Stimulated activated CD4-positive, alpha-beta T cell treated with anti-CD3 and anti-CD28 coated beads, TNF-alpha, amount 100 ng/mL, for 4 hours (primary cell): ENCODE results near the gene TGFB1.
"Not testable (repeated sequence)": the region's sequence is repeated elsewhere in the genome, so short reads cannot be mapped to it uniquely, and the experiment has no call there.

ENCODE experiments used
- DNase-seq, 3 experiments: peaks; one replicate each; pipeline ENCODE4 v3.0.0-alpha.2; 2020; ENCODE audit warnings: low read depth in 3 of 3

TGFB1 gene

DNA sequence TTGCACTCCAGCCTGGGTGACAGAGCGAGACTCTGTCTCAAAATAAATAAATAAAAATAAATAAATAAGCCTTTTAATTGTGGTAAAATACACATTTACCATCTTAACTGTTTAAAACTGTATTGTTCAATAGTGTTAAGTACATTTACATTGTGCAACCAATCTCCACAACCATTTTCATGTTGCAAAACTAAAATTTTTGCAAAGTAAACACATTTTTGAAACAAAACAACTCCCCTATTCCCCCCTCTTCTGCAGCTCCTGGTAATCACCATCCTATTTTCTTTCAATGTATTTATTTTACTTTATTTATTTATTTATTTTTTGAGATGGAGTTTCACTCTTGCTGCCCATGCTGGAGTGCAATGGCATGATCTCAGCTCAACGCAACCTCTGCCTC, 16.0 kb upstream of the TGFB1 start:
- no peak for DNase-seq

DNA sequence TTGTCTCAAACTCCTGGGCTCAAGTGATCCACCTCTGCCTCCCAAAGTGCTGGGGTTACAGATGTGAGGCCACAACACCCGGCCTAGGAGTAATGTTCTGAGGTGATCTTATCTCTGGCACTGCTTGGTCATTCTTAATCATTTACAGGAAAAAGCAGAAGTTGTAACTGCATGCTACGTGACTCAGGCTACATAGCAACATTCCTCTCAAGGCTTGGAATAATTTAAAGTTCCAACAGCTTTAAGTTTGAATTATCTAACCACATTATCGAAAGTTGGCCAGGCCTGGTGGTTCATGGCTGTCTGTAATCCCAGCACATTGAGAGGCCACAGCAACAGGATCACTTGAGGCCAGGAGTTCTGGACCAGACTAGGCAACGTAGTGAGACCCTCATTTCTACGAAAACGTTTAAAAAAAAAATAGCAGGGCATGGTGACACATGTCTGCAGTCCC, 14.2 kb upstream of the TGFB1 start:
- DNase-seq, result no peak

DNA sequence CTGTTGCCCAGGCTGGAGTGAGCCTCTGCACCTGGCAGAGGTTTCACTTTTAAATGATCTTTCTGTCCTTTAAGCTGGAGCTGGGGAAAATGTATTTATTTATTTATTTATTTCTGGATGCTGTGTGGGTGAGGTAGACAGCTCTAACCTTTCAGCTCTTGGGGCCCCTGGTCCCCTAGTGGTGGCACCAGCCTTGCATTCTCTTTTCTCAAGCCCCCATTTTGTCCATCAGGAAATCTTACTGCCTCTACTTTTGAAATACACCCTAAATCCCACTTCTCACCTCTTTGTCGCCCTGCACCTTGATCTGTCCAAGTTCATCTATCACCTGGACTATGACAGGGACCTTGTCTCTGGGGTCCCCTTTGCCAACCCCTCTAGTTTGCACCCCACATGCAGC, 12.4 kb upstream of the TGFB1 start:
- DNase-seq, result no peak

GRCh38 chr19:41364524-41365391, 11.0 kb upstream of the TGFB1 start:
- DNase-seq, result no peak

- peak; percentile 93 to 97 (median 96) for DNase-seq
Measured at GRCh38 chr19:41363753-41364523, 10.2 kb upstream of the TGFB1 start, which contains the start of gene B9D2. Gene B9D2, minus strand, starts transcription at chr19:41364149. Its CDS starts 630 bp downstream, at chr19:41363519.

- DNase-seq, result no peak
Measured at GRCh38 chr19:41363371-41363752, 9.6 kb upstream of the TGFB1 start.

- no peak for DNase-seq
Measured at GRCh38 chr19:41362143-41362847, 8.6 kb upstream of the TGFB1 start.

GRCh38 chr19:41359741-41360140, 6.0 kb upstream of the TGFB1 start:
- no peak for DNase-seq

- no peak for DNase-seq
Measured at GRCh38 chr19:41357746-41358145, 4.0 kb upstream of the TGFB1 start.

GRCh38 chr19:41356984-41357739, 3.4 kb upstream of the TGFB1 start:
- no peak for DNase-seq

DNA sequence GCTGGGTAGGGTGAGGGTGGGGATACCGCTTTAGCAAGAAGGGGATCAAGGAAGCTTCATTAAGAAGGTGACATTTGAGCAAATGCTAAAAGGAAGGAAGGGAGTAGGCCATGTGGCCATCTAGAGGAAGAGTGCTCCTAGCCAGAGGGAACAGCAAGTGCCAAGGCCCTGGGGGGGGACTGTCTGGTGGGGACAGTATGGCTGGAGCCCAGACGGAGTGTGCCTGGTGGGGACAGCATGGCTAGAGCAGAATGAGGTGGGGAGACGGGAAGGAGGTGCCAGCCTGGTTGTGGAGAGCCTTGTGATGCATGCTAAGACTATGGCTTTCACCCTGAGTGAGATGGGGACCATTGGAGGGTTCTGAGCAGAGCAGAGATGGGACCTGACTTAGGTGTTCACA, 2.1 kb upstream of the TGFB1 start:
- no peak for DNase-seq

GRCh38 chr19:41355035-41355434, 1.3 kb upstream of the TGFB1 start:
- DNase-seq, result no peak

DNA sequence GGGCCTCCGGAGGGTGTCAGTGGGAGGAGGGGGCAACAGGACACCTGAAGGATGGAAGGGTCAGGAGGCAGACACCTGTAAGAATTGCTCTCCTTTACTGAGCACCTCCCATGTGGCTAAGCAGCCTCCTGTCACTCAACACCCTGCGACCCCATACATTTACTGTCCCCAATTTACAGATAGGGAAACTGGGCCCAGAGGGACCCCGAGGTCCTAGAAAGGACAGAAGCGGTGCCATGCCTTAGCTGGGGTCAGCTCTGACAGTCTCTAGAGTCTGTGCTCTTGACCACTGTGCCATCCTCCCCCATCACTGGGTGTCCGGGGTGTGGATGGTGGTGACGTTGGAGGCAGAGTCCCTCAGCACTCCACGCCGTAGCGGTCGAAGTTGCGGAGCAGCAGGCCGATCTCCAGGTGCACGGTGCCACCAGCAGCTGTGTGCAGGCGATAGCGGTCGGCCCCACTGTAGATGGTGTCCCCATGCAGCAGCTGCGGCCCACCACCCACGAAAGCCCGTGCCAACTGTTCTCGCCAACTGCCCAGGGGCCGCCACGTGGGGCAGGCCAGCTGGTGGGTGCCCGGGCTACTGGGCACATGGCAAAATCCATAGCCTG, 726 bp upstream of the TGFB1 start:
- DNase-seq, result no peak

DNA sequence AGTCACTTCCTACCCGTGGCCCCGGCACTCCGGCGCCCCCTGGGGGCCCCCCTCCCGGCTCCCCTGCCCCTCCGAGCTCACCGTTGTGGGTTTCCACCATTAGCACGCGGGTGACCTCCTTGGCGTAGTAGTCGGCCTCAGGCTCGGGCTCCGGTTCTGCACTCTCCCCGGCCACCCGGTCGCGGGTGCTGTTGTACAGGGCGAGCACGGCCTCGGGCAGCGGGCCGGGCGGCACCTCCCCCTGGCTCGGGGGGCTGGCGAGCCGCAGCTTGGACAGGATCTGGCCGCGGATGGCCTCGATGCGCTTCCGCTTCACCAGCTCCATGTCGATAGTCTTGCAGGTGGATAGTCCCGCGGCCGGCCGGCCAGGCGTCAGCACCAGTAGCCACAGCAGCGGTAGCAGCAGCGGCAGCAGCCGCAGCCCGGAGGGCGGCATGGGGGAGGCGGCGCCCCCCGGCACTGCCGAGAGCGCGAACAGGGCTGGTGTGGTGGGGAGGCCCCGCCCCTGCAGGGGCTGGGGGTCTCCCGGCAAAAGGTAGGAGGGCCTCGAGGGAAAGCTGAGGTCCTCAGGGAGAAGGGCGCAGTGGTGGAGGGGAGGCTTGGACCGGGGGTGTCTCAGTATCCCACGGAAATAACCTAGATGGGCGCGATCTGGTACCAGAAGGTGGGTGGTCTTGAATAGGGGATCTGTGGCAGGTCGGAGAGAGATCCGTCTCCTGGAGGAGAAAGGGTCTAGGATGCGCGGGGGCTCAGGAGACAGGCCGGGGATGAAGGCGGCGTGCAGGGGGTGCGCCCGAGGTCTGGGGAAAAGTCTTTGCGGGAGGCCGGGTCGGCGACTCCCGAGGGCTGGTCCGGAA, 885 bp downstream of the TGFB1 start:
- DNase-seq, result peak; percentile 62 to 72 (median 71)

GRCh38 chr19:41352279-41352608, 1.5 kb downstream of the TGFB1 start:
- no peak for DNase-seq

DNA sequence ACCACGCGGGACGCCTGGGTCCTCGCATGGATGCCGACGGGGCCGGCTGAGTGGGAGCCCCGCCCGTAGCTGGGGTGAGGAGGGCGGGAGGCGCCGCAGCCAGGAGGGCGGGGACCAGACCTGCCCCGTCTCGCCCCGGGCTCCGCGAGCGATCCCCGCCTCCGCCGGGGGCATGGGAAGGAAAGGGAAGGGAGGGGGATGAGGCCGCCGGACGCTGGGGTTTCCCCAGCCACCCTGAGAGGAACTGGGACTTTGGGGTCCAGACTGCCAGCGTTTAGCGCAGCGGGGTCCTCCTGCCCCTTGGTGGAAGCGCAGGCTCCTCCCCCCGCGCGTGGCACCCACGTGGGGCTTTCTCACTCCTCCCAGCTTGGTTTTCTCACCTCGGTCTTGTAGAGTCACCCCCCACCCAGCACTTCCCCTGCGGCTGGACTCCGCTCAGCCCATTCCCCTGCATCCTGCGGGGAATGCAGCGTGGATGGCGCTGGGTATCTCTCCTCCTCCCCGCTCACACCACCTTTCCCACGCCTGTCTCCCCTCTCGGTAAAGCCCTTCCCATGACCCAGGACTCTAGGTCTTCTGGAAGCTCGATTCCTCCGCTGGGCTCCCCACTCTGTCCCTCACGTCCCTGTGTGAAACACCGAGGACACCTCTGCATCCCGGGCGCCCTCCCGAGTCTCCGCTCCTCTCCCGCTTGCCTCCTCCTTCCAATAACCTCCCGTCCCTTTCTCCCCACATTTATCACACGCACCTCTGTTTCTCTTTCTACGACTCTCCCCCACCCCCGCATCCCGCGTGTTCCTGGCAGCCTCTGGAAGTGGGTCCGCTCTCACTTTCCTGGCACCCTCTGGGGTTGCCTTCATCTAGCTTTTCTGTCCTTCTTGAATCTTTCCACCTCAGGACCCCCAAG, 2.1 kb downstream of the TGFB1 start:
- DNase-seq, result peak; percentile 67 to 79 (median 72)

GRCh38 chr19:41350735-41351338, 2.9 kb downstream of the TGFB1 start:
- DNase-seq, result no peak

DNA sequence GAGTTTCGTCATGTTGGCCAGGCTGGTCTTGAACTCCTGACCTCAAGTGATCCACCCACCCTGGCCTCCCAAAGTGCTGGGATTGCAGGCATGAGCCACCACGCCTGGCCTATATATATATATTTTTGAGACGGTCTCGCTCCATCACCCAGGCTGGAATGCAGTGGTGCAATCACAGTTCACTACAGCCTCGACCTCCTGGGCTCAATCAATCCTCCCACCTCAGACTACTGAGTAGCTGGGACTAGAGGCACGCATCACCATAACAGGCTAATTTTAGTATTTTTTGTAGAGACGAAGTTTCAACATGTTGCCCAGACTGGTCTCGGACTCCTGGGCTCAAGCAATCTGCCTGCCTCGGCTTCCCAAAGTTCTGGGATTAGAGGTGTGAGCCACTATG, 6.8 kb downstream of the TGFB1 start:
- DNase-seq, result not testable (repeated sequence)

DNA sequence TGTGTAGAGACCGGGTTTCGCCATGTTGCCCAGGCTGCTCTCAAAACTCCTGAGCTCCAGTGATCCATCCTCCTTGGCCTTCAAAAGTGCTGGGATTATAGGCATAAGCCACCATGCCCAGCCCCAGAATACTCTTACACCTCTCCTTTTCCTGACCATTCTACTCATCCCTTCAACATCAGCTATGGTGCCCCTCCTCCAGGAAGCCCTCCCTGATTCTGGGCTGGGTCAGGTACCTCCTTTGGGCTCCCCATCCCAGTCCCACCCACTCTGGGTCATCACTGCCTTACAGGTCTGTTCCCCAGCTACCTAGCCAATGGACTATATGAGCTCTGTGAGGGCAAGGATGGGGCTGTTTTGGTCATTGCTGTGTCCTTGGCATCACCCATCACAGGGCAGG, 9.6 kb downstream of the TGFB1 start:
- no peak for DNase-seq
